Activated CD4-positive, alpha-beta T cell treated with anti-CD3 and anti-CD28 coated beads for 4 hours (primary cell): ENCODE results near the gene SLC25A48.

Source experiments
- DNase-seq, 2 donors: peaks; one replicate each; pipeline ENCODE4 v3.0.0-alpha.2; 2020

The SLC25A48 gene

DNA sequence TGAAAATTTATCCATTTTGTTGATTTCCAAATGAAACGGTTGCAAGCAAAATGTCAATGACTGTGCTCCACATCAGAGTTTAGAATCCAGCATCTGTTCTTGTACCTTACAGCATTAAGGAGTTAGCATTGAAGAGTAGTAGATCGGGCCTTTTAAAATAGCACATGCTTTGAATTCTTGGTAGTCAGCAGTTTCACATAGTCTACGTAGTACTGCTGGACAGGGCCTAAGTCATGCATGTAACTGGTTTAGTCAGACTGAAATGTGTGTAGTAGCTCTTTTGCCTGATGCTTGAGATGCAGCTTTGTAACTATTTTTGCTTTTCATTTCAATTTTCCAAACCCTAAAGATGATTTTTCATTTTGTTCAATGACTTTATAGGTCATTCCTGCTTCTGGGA, 100.5 kb downstream of the SLC25A48 start:
- DNase-seq = no peak

DNA sequence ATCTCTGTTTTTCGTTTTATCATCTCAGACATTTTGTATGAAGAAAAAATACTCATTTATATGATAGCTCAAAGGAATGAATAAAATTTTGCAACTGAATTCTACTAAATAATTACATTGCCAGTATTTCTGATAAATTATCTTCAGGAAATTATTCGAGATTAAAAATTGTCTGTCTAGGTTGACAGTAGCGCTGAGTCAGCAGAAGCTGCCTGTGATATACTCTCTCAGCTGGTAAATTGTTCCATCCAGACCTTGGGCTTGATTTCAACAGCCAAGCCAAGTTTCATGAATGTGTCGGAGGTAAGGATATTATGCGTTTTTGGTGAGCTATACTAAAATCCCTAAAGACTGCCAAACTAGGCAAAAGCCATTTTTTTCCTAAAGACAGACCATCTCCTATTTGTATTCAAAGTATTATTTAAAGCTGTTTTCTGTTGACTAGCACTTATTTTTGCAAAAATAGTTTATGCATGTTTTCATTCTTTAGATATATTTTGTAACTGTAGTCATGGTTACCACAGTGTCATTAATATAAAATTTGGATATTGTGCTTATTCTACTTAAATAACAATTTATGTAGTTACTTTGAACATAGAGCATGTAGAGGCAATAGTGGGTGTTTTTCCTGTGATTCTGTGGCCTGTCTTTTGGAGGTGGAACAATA, 102.9 kb downstream of the SLC25A48 start:
- no peak for DNase-seq
